ENCODE data around the gene ZNRF2.

Gene ZNRF2

GRCh38 chr7:30382607-30383006 lies 98.2 kb downstream of the ZNRF2 start:
- no peaks in the 10 kb centered on the region for H3K9me3 ChIP-seq (replicated peaks; ENCODE audit: insufficient read depth, low read length)
- no peaks in the 10 kb centered on the region for H3K4me1 ChIP-seq (ENCODE audit: low read length)
- DNase-seq: no peak
- H4K20me1 ChIP-seq (ENCODE audit: insufficient read depth, low read length): no peaks in the 10 kb centered on the region
- H3K27me3 ChIP-seq (replicated peaks; ENCODE audit: insufficient read depth, low read length): no peaks in the 10 kb centered on the region
- H2AFZ ChIP-seq (ENCODE audit: low read length): no peak overlapping the region
- H3K4me2 ChIP-seq (ENCODE audit: low read depth, low read length): no peak overlapping the region
- no peak for TF ChIP-seq CTCF (IDR thresholded peaks at IDR 0.05; ENCODE audit: low read length)
- H3K27ac ChIP-seq (ENCODE audit: low read length): no peak overlapping the region
- H3K4me3 ChIP-seq (ENCODE audit: low read length): no peak overlapping the region
- H3F3A ChIP-seq (ENCODE audit: insufficient read depth, low read length): no peaks in the 10 kb centered on the region
- no peaks in the 10 kb centered on the region for H3K79me2 ChIP-seq (ENCODE audit: low read length)
- no peaks in the 10 kb centered on the region for H3K36me3 ChIP-seq (replicated peaks; ENCODE audit: insufficient read depth, low read length)
- no peaks in the 10 kb centered on the region for H3K9me2 ChIP-seq (replicated peaks; ENCODE audit: insufficient read depth, low read length)
- H3K9ac ChIP-seq (ENCODE audit: low read length): no peak overlapping the region

GRCh38 chr7:30389791-30390190 lies 105.4 kb downstream of the ZNRF2 start:
- no peaks in the 10 kb centered on the region for H3K27me3 ChIP-seq (replicated peaks; ENCODE audit: insufficient read depth, low read length)
- no peaks in the 10 kb centered on the region for H3K9me2 ChIP-seq (replicated peaks; ENCODE audit: insufficient read depth, low read length)
- H2AFZ ChIP-seq (ENCODE audit: low read length): no peak overlapping the region
- no peak overlapping the region for H3K4me3 ChIP-seq (ENCODE audit: low read length)
- peaks cover 6% of the 10 kb centered on the region; the same call in 1 of the 2 replicates for H3K4me1 ChIP-seq (ENCODE audit: low read length)
- H3K4me2 ChIP-seq (ENCODE audit: low read depth, low read length): no peak overlapping the region
- H3K79me2 ChIP-seq (ENCODE audit: low read length): no peaks in the 10 kb centered on the region
- no peak overlapping the region for H3K9ac ChIP-seq (ENCODE audit: low read length)
- no peak for TF ChIP-seq EZH2 (optimal IDR thresholded peaks at IDR 0.05; ENCODE audit: low read depth, low read length)
- no peak for TF ChIP-seq CTCF (IDR thresholded peaks at IDR 0.05; ENCODE audit: low read length)
- TF ChIP-seq EZH2phosphoT487 (IDR thresholded peaks at IDR 0.05; ENCODE audit: low read length): no peak
- DNase-seq: no peak
- H3K9me3 ChIP-seq (replicated peaks; ENCODE audit: insufficient read depth, low read length): no peaks in the 10 kb centered on the region
- no peaks in the 10 kb centered on the region for H4K20me1 ChIP-seq (ENCODE audit: insufficient read depth, low read length)
- H3F3A ChIP-seq (ENCODE audit: insufficient read depth, low read length): no peaks in the 10 kb centered on the region
- H3K27ac ChIP-seq (ENCODE audit: low read length): no peak overlapping the region
- no peaks in the 10 kb centered on the region for H3K36me3 ChIP-seq (replicated peaks; ENCODE audit: insufficient read depth, low read length)

GRCh38 chr7:30390736-30391636 lies 106.6 kb downstream of the ZNRF2 start:
- no peak overlapping the region for H3K27ac ChIP-seq (ENCODE audit: low read length)
- H3K4me3 ChIP-seq (ENCODE audit: low read length): no peak overlapping the region
- no peaks in the 10 kb centered on the region for H3K79me2 ChIP-seq (ENCODE audit: low read length)
- no peaks in the 10 kb centered on the region for H3K9me2 ChIP-seq (replicated peaks; ENCODE audit: insufficient read depth, low read length)
- DNase-seq: no peak
- H3F3A ChIP-seq (ENCODE audit: insufficient read depth, low read length): no peaks in the 10 kb centered on the region
- H3K4me1 ChIP-seq (ENCODE audit: low read length): peaks cover 6% of the 10 kb centered on the region; the same call in 1 of the 2 replicates
- no peak overlapping the region for H3K9ac ChIP-seq (ENCODE audit: low read length)
- H4K20me1 ChIP-seq (ENCODE audit: insufficient read depth, low read length): no peaks in the 10 kb centered on the region
- H3K36me3 ChIP-seq (replicated peaks; ENCODE audit: insufficient read depth, low read length): no peaks in the 10 kb centered on the region
- no peaks in the 10 kb centered on the region for H3K9me3 ChIP-seq (replicated peaks; ENCODE audit: insufficient read depth, low read length)
- no peaks in the 10 kb centered on the region for H3K27me3 ChIP-seq (replicated peaks; ENCODE audit: insufficient read depth, low read length)
- H3K4me2 ChIP-seq (ENCODE audit: low read depth, low read length): no peak overlapping the region
- no peak for TF ChIP-seq CTCF (IDR thresholded peaks at IDR 0.05; ENCODE audit: low read length)
- no peak for TF ChIP-seq EZH2phosphoT487 (IDR thresholded peaks at IDR 0.05; ENCODE audit: low read length)
- TF ChIP-seq EZH2 (optimal IDR thresholded peaks at IDR 0.05; ENCODE audit: low read depth, low read length): no peak
- H2AFZ ChIP-seq (ENCODE audit: low read length): no peak overlapping the region
